ENCODE results near the gene CALCA. TPM values are rescaled to one million over a fixed set of nuclear protein-coding genes. Genes with fewer than 3 reads are reported as not detected.

The CALCA gene, protein sequence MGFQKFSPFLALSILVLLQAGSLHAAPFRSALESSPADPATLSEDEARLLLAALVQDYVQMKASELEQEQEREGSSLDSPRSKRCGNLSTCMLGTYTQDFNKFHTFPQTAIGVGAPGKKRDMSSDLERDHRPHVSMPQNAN
- total RNA-seq = not detected in 2 replicates

DNA sequence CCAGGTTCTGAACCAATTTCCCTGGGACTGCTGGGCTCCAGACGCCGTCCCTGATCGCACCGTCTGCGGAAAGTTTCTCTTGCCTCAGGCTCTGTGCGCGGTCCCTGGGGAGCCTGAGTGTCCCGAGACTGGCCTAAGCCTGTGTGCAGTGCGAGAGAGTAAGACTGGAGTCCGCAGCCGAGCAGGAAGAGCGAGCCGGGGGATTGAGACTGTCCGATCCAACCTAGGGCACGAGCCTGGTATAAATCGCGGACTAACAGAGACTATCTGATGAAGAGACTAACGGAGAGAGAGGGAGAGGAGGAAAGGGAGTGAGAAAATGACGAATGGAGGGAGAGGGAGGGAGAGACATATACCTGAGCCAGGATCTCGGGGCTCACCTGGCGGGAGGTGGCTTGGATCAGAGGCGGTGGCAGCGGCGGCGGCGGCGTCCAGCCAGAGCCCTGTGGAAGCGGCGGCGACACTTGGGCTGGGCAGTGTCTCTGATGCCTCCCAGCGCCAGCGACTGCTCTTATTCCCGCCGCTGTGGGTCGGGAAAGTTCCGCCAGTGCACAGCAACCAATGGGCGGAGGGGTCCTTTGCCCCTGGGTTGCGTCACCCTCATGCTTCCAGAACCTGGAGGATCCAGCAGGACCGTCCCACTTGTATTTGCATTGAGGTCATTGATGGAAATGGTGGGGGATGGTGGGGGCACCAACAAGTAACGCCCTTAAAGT, at the start of gene CALCA:
CALCA (minus strand) TSS at position 487 of the 716 bp plus-strand sequence. CDS start 1,159 bp downstream, outside the sequence.

Other genes with a start within 250 kb of the CALCA start
- gene CYP2R1, start 80.1 kb downstream of the CALCA start, total RNA-seq = 10.7 and 13.7 TPM in 2 replicates
- gene CALCB, start 101.2 kb upstream of the CALCA start, total RNA-seq = not detected in 2 replicates
- gene INSC, start 142.6 kb upstream of the CALCA start, total RNA-seq = 0.92 TPM in 1 of 2 replicates, not detected in the other